Measurements from ENCODE around the gene HOXC6. TPM values are rescaled to one million over a fixed set of nuclear protein-coding genes. Genes with fewer than 3 reads are reported as not detected.
A peak's percentile ranks its signal among the peaks of the same experiment; 100 is the strongest.

Gene HOXC6
- total and polyA plus RNA-seq, 2 donors, result 0.72 to 1.5 TPM

GRCh38 chr12:54010972-54011664, 17.1 kb upstream of the HOXC6 start:
- no peaks in the 10 kb centered on the region for H3K36me3 ChIP-seq (ENCODE audit: insufficient read depth)
- no peaks in the 10 kb centered on the region for H3K4me1 ChIP-seq (ENCODE audit: insufficient read depth)
- H3K27ac ChIP-seq (ENCODE audit: low read depth), result no peak overlapping the region
- DNase-seq (ENCODE audit: extremely low spot score), result no peak
- H3K4me3 ChIP-seq (ENCODE audit: low read depth, low read length), result no peak overlapping the region
- 16% methylated on average over 17 of the region's 17 CpGs for WGBS

GRCh38 chr12:54011665-54012532, 16.3 kb upstream of the HOXC6 start:
- DNase-seq (ENCODE audit: extremely low spot score), result no peak
- H3K36me3 ChIP-seq (ENCODE audit: insufficient read depth), result no peaks in the 10 kb centered on the region
- H3K27ac ChIP-seq (ENCODE audit: low read depth), result no peak overlapping the region
- WGBS, result 36% methylated on average over 14 of the region's 14 CpGs
- no peak overlapping the region for H3K4me3 ChIP-seq (ENCODE audit: low read depth, low read length)
- no peaks in the 10 kb centered on the region for H3K4me1 ChIP-seq (ENCODE audit: insufficient read depth)

GRCh38 chr12:54012631-54013409, 15.4 kb upstream of the HOXC6 start:
- Histone ChIP-seq H3K4me3 (ENCODE audit: low read depth, low read length) (no peak overlapping the region), H3K27ac (ENCODE audit: low read depth) (no peak overlapping the region), H3K36me3 (ENCODE audit: insufficient read depth) (no peaks in the 10 kb centered on the region), H3K4me1 (ENCODE audit: insufficient read depth) (no peaks in the 10 kb centered on the region)
- 44% methylated on average over 6 of the region's 6 CpGs for WGBS
- no peak for DNase-seq (ENCODE audit: extremely low spot score)

DNA sequence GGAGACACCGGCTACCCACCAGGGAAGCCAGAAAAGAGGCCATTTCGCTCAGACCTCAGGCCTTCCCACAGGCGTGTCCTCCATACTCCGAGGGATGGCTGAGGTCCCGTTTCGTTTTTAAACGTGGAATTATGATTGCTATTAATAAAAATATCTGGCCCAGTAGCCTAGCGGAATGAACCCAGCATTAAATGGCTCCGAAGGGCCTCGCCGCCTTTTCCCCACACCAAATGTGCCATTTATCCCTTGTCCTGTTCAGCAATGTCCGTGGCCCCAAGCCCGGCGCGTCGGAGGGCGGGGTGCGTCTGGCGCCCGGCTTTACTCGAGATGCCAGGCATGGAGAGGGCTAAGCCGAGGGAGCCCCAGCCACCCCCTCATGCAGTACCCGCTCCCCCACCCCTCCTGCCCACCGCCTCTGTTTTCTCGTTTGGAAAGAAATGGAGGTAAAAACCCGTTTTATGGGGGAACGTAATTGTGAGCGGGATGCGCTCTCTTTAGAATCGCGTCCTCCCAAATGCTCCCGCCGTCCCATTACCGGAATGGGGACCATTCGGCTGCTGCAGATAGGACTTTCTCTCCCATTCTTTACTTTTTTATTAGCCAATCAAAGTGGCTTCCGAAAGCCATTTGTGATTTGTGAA, 13.7 kb upstream of the HOXC6 start:
- Histone ChIP-seq H3K4me1 (ENCODE audit: insufficient read depth) (no peaks in the 10 kb centered on the region), H3K27ac (ENCODE audit: low read depth) (no peak overlapping the region), H3K36me3 (ENCODE audit: insufficient read depth) (no peaks in the 10 kb centered on the region), H3K4me3 (ENCODE audit: low read depth, low read length) (no peak overlapping the region)
- DNase-seq (ENCODE audit: extremely low spot score), result no peak
- 6% methylated on average over 36 of the region's 36 CpGs for WGBS

DNA sequence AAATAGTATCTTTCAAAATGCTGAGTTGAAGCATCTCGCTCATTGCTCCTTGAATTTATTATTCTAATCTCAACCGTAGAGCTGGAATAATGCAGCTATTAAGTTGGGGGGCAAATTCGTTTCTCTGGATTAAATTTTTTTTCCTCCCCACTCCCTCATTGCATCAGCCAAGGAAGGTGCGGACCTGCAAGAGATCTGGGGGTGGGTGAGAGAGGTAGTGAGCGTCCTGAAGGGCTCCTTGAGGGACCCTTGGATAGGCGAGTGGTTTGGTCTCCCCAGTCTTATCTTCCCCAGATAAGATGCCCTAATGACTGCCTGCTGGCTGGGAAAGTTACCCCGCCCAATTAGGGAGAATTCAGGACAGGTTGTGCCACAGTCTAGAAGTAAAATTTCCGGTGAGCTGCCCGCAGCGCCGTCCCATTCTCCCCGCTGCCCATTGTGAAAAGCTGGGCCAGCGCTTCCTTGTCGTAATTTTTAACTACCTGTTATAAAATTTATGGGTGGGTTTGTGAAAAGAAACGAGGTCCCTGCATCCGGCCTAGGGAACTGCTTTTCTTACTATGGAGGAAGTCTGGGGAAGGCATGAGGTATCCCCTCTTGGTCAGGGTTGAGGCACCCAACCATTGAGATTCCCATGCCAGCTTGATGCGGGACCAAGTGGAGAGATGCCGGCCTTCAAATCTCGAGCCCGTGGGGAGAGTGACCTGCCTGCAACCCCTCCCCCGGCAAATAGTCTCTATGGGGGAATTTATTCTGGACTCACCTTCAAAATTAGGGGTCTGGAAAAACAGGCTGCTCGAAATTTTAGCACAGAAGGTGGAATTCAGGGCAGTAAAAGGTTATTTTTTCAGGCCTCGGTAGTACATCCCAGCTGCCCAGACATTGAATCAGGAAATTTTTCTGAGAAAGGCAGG, 13.0 kb upstream of the HOXC6 start:
- Histone ChIP-seq H3K27ac (ENCODE audit: low read depth) (no peak overlapping the region), H3K4me3 (ENCODE audit: low read depth, low read length) (no peak overlapping the region), H3K4me1 (ENCODE audit: insufficient read depth) (no peaks in the 10 kb centered on the region), H3K36me3 (ENCODE audit: insufficient read depth) (no peaks in the 10 kb centered on the region)
- no peak for DNase-seq (ENCODE audit: extremely low spot score)
- 16% methylated on average over 23 of the region's 23 CpGs for WGBS

GRCh38 chr12:54016051-54016450, 12.2 kb upstream of the HOXC6 start:
- no peak for DNase-seq (ENCODE audit: extremely low spot score)
- Histone ChIP-seq H3K36me3 (ENCODE audit: insufficient read depth) (no peaks in the 10 kb centered on the region), H3K4me3 (ENCODE audit: low read depth, low read length) (no peak overlapping the region), H3K27ac (ENCODE audit: low read depth) (no peak overlapping the region), H3K4me1 (ENCODE audit: insufficient read depth) (no peaks in the 10 kb centered on the region)
- WGBS, result 10% methylated on average over 3 of the region's 3 CpGs

GRCh38 chr12:54016478-54016964, 11.7 kb upstream of the HOXC6 start:
- no peak overlapping the region for H3K4me3 ChIP-seq (ENCODE audit: low read depth, low read length)
- H3K36me3 ChIP-seq (ENCODE audit: insufficient read depth), result no peaks in the 10 kb centered on the region
- no peaks in the 10 kb centered on the region for H3K4me1 ChIP-seq (ENCODE audit: insufficient read depth)
- H3K27ac ChIP-seq (ENCODE audit: low read depth), result no peak overlapping the region
- DNase-seq (ENCODE audit: extremely low spot score), result peak; percentile 68
- WGBS, result 3% methylated on average over 25 of the region's 25 CpGs

GRCh38 chr12:54017027-54017788, 11.0 kb upstream of the HOXC6 start:
- DNase-seq (ENCODE audit: extremely low spot score), result no peak
- H3K27ac ChIP-seq (ENCODE audit: low read depth), result no peak overlapping the region
- H3K36me3 ChIP-seq (ENCODE audit: insufficient read depth), result no peaks in the 10 kb centered on the region
- H3K4me3 ChIP-seq (ENCODE audit: low read depth, low read length), result peak overlapping the region; percentile 38
- WGBS, result 4% methylated on average over 24 of the region's 24 CpGs
- no peaks in the 10 kb centered on the region for H3K4me1 ChIP-seq (ENCODE audit: insufficient read depth)

GRCh38 chr12:54017878-54018467, 10.3 kb upstream of the HOXC6 start:
- DNase-seq (ENCODE audit: extremely low spot score), result peak; percentile 47

GRCh38 chr12:54018468-54018984, 9.7 kb upstream of the HOXC6 start:
- no peak overlapping the region for H3K4me3 ChIP-seq (ENCODE audit: low read depth, low read length)

More at GRCh38 chr12:54017878-54018467, 10.3 kb upstream of the HOXC6 start:
- 4% methylated on average over 34 of the region's 34 CpGs for WGBS
- Histone ChIP-seq H3K4me3 (ENCODE audit: low read depth, low read length) (peak overlapping the region; percentile 38), H3K27ac (ENCODE audit: low read depth) (no peak overlapping the region), H3K36me3 (ENCODE audit: insufficient read depth) (no peaks in the 10 kb centered on the region), H3K4me1 (ENCODE audit: insufficient read depth) (no peaks in the 10 kb centered on the region)

DNA sequence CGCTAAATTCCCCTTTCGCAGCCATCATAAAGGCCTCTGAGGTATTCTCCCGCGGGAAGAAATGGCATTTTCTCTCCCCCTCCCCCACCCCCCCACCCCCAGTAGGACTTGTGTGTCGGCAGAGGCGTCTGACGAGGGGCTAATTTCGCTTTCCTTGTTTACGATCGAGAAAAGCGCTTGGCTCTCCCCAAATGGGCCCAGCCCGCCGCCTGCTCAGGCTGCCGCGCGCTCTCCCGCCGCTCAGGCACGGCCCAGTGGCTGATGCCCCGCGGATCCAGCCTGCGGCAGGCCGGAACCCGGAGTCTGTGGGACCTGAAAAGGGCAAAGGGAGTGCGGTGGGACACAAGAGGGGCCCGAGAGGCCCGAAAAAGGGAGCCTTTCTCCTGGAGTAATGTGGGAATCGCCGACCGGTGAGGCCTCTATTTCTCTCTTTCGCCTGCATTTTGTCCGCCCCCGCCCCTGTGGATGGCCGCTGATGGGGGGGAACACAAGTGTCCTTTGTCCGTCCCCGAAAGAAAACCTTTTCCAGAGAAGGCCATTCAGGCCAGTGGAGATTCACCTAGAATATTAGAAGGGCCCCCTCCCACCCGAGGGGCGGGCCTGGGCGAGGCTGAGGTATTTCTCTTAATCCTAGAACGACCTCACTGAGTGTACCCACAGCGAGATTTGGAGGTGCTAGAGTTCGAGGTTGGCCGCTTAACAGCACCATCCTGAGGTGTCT, 9.0 kb upstream of the HOXC6 start:
- WGBS, result 35% methylated on average over 43 of the region's 43 CpGs

More at GRCh38 chr12:54018468-54018984, 9.7 kb upstream of the HOXC6 start:
- no peak for DNase-seq (ENCODE audit: extremely low spot score)
- Histone ChIP-seq H3K27ac (ENCODE audit: low read depth) (no peak overlapping the region), H3K4me1 (ENCODE audit: insufficient read depth) (no peaks in the 10 kb centered on the region), H3K36me3 (ENCODE audit: insufficient read depth) (no peaks in the 10 kb centered on the region)
- WGBS, result 34% methylated on average over 29 of the region's 29 CpGs

More for the DNA sequence above, 9.0 kb upstream of the HOXC6 start:
- DNase-seq (ENCODE audit: extremely low spot score), result no peak
- Histone ChIP-seq H3K36me3 (ENCODE audit: insufficient read depth) (no peaks in the 10 kb centered on the region), H3K4me1 (ENCODE audit: insufficient read depth) (no peaks in the 10 kb centered on the region), H3K27ac (ENCODE audit: low read depth) (no peak overlapping the region), H3K4me3 (ENCODE audit: low read depth, low read length) (no peak overlapping the region)

Measured in urinary bladder (tissue), 4 donors.